Muscle of leg (tissue), 11 donors: ENCODE data around the gene ACAT2. TPM values are rescaled to one million over a fixed set of nuclear protein-coding genes. Genes with fewer than 3 reads are reported as not detected.
"Not testable (repeated sequence)": the region's sequence is repeated elsewhere in the genome, so short reads cannot be mapped to it uniquely, and the experiment has no call there.

Experiments
- DNase-seq: peaks from one replicate; pipeline ENCODE4 v3.0.0; 2013
- H3K27ac ChIP-seq: one replicate; pipeline ENCODE4 v1.5.1; 2013; ENCODE audit warnings: mild to moderate bottlenecking, low read length, control low read depth
- H3K27me3 ChIP-seq: one replicate; pipeline ENCODE4 v1.6.1; 2013; ENCODE audit warnings: low read length; ENCODE audit not compliant: control insufficient read depth, insufficient read depth
- H3K36me3 ChIP-seq: one replicate; pipeline ENCODE4 v1.6.1; 2013; ENCODE audit warnings: low read length; ENCODE audit not compliant: control insufficient read depth, insufficient read depth
- H3K4me1 ChIP-seq: one replicate; pipeline ENCODE4 v1.6.1; 2013; ENCODE audit warnings: low read length; ENCODE audit not compliant: control insufficient read depth, insufficient read depth
- H3K4me3 ChIP-seq: one replicate; pipeline ENCODE4 v1.5.1; 2013; ENCODE audit warnings: low read length, control low read depth
- H3K9me3 ChIP-seq: replicated peaks from 2 replicates; pipeline ENCODE4 v1.6.1; 2013; ENCODE audit warnings: low read depth, low read length; ENCODE audit not compliant: control insufficient read depth
- WGBS: methylation state at CpG from one replicate; pipeline ENCODE4 v1.1.5; 2013; ENCODE audit warnings: missing lambda C conversion rate; ENCODE audit not compliant: insufficient coverage; 5-methylcytosine and 5-hydroxymethylcytosine counted together
- polyA plus RNA-seq, 8 donors: library from polyadenylated mRNA; unstranded; fragments of 120-200 nt; gene quantifications; one replicate each; pipeline versions ENCODE4 v1.2.1 to v1.2.3, GENCODE V29; 2013; ENCODE audit warnings: inconsistent platforms in 1 of 8, low replicate concordance in 1 of 8; ENCODE audit not compliant: insufficient read length in 8 of 8, insufficient read depth in 1 of 8
- total RNA-seq: library from RNA; stranded (reverse); fragments of 120-200 nt; gene quantifications from one replicate; pipeline ENCODE4 v1.2.4, GENCODE V29; 2013

Gene ACAT2
- total and polyA plus RNA-seq, 9 donors: 14.4 to 26.5 (median 19.5) TPM

GRCh38 chr6:159719287-159719686 is 42.6 kb upstream of the ACAT2 start:
- no peak overlapping the region for H3K27ac ChIP-seq
- H3K36me3 ChIP-seq: peaks cover 7% of the 10 kb centered on the region
- no peaks in the 10 kb centered on the region for H3K27me3 ChIP-seq
- H3K4me1 ChIP-seq: peaks cover 2% of the 10 kb centered on the region
- H3K4me3 ChIP-seq: no peak overlapping the region
- no peaks in the 10 kb centered on the region for H3K9me3 ChIP-seq
- no peak for DNase-seq
- WGBS: 95% methylated on average over 6 of the region's 7 CpGs

- 45% methylated on average over 4 of the region's 7 CpGs for WGBS
- DNase-seq: peak; percentile 23
- Histone ChIP-seq H3K4me1 (peaks cover 2% of the 10 kb centered on the region), H3K9me3 (no peaks in the 10 kb centered on the region), H3K4me3 (no peak overlapping the region), H3K27ac (no peak overlapping the region), H3K36me3 (peaks cover 7% of the 10 kb centered on the region), H3K27me3 (no peaks in the 10 kb centered on the region)
Observed at GRCh38 chr6:159720708-159721107, 41.1 kb upstream of the ACAT2 start.

- H3K36me3 ChIP-seq, H3K9me3 ChIP-seq, H3K4me3 ChIP-seq, H3K27ac ChIP-seq, H3K27me3 ChIP-seq, H3K4me1 ChIP-seq, DNase-seq: not testable (repeated sequence)
- WGBS: no CpG with 5 or more reads among the region's 3 CpGs
Observed at GRCh38 chr6:159721981-159722380, 39.9 kb upstream of the ACAT2 start.

GRCh38 chr6:159722655-159723054 is 39.2 kb upstream of the ACAT2 start:
- no peaks in the 10 kb centered on the region for H3K9me3 ChIP-seq
- no peaks in the 10 kb centered on the region for H3K4me1 ChIP-seq
- H3K27ac ChIP-seq: no peak overlapping the region
- peaks cover 7% of the 10 kb centered on the region for H3K36me3 ChIP-seq
- DNase-seq: no peak
- no peaks in the 10 kb centered on the region for H3K27me3 ChIP-seq
- no peak overlapping the region for H3K4me3 ChIP-seq

GRCh38 chr6:159723259-159723658 is 38.6 kb upstream of the ACAT2 start:
- Histone ChIP-seq H3K4me3 (no peak overlapping the region), H3K4me1 (no peaks in the 10 kb centered on the region), H3K9me3 (no peaks in the 10 kb centered on the region), H3K27ac (no peak overlapping the region), H3K27me3 (no peaks in the 10 kb centered on the region), H3K36me3 (peaks cover 7% of the 10 kb centered on the region)
- no CpG with 5 or more reads among the region's 2 CpGs for WGBS
- no peak for DNase-seq

GRCh38 chr6:159724778-159725177 is 37.1 kb upstream of the ACAT2 start:
- 83% methylated on average over 1 of the region's 4 CpGs for WGBS
- peaks cover 3% of the 10 kb centered on the region for H3K4me1 ChIP-seq
- no peak for DNase-seq
- H3K27ac ChIP-seq: no peak overlapping the region
- no peak overlapping the region for H3K4me3 ChIP-seq
- H3K27me3 ChIP-seq: no peaks in the 10 kb centered on the region
- H3K9me3 ChIP-seq: no peaks in the 10 kb centered on the region
- H3K36me3 ChIP-seq: peaks cover 9% of the 10 kb centered on the region

GRCh38 chr6:159725208-159725607 is 36.6 kb upstream of the ACAT2 start:
- H3K27ac ChIP-seq, H3K4me3 ChIP-seq, DNase-seq, H3K4me1 ChIP-seq, H3K27me3 ChIP-seq, H3K9me3 ChIP-seq, H3K36me3 ChIP-seq: not testable (repeated sequence)
- WGBS: 86% methylated on average over 1 of the region's 3 CpGs

GRCh38 chr6:159726255-159726917 is 35.5 kb upstream of the ACAT2 start:
- no peaks in the 10 kb centered on the region for H3K27me3 ChIP-seq
- peaks cover 10% of the 10 kb centered on the region for H3K36me3 ChIP-seq
- peaks cover 4% of the 10 kb centered on the region for H3K4me1 ChIP-seq
- DNase-seq: no peak
- peak overlapping the region; percentile 100 for H3K27ac ChIP-seq
- peak overlapping the region; percentile 94 for H3K4me3 ChIP-seq
- 0% methylated on average over 25 of the region's 30 CpGs for WGBS
- H3K9me3 ChIP-seq: no peaks in the 10 kb centered on the region

- H3K36me3 ChIP-seq: peaks cover 7% of the 10 kb centered on the region
- H3K27ac ChIP-seq: peak within 1 kb of the TSS; percentile 100
- H3K27me3 ChIP-seq: no peaks in the 10 kb centered on the region
- under 1% methylated on average over 74 of the region's 93 CpGs for WGBS
- peaks cover 4% of the 10 kb centered on the region for H3K4me1 ChIP-seq
- peak; percentile 98 for DNase-seq
- H3K4me3 ChIP-seq: peak within 1 kb of the TSS; percentile 94
- no peaks in the 10 kb centered on the region for H3K9me3 ChIP-seq
Observed at GRCh38 chr6:159726918-159727716, 34.7 kb upstream of the ACAT2 start, which contains the start of gene WTAP. Gene WTAP, plus strand, starts transcription at chr6:159727506. Its CDS starts 8,760 bp downstream, at chr6:159736266.

GRCh38 chr6:159727717-159728445 is 34.0 kb upstream of the ACAT2 start:
- no peaks in the 10 kb centered on the region for H3K9me3 ChIP-seq
- H3K27ac ChIP-seq: peak overlapping the region; percentile 98
- DNase-seq: peak; percentile 63
- WGBS: under 1% methylated on average over 32 of the region's 44 CpGs
- H3K4me1 ChIP-seq: peaks cover 4% of the 10 kb centered on the region
- peaks cover 6% of the 10 kb centered on the region for H3K36me3 ChIP-seq
- H3K27me3 ChIP-seq: no peaks in the 10 kb centered on the region
- peak overlapping the region; percentile 94 for H3K4me3 ChIP-seq
